Common myeloid progenitor, CD34-positive (primary cell): ENCODE data around the gene ERBB4.

ENCODE experiments used
- CTCF ChIA-PET: fragments of 350-600 bp; sonication (Branson Sonifier 250); formaldehyde crosslinking; loops from one replicate; lab custom pipeline; 2021; ENCODE audit warnings: antibody characterized with exemption; lab: Charles Lee
- POLR2A ChIA-PET: fragments of 350-600 bp; sonication (Branson Sonifier 250); formaldehyde crosslinking; loops from one replicate; lab custom pipeline; 2021; ENCODE audit warnings: antibody characterized with exemption; lab: Charles Lee
- DNase-seq, 3 donors: peaks; one replicate each; pipeline versions ENCODE4 v3.0.0 to v3.0.0-alpha.2; 2013
- H3K27ac ChIP-seq, 2 experiments: 1 replicate in 1 of 2; 2 replicates in 1 of 2; pipeline ENCODE4 v1.7.0; 2013; ENCODE audit warnings: inconsistent platforms in 2 of 2, low read length in 2 of 2, mild to moderate bottlenecking in 2 of 2, low read depth in 1 of 2, moderate library complexity in 1 of 2; ENCODE audit not compliant: severe bottlenecking in 2 of 2, insufficient read depth in 1 of 2, poor library complexity in 1 of 2
- H3K27me3 ChIP-seq, 5 experiments: replicated peaks in 2 of 5; 1 replicate in 3 of 5; 2 replicates in 2 of 5; pipeline versions ENCODE4 v1.6.1 to v1.7.0; 2013; ENCODE audit warnings: low read length in 4 of 5, mild to moderate bottlenecking in 2 of 5, moderate library complexity in 2 of 5, inconsistent platforms in 1 of 5; ENCODE audit not compliant: insufficient read depth in 5 of 5, control insufficient read depth in 4 of 5
- H3K36me3 ChIP-seq, 4 experiments: 1 replicate in 2 of 4; 2 replicates in 2 of 4; pipeline versions ENCODE4 v1.6.1 to v1.7.0; 2013; ENCODE audit warnings: low read length in 3 of 4, control low read depth in 1 of 4, mild to moderate bottlenecking in 1 of 4; ENCODE audit not compliant: control insufficient read depth in 4 of 4, insufficient read depth in 4 of 4
- H3K4me1 ChIP-seq, 4 experiments: 1 replicate in 3 of 4; 2 replicates in 1 of 4; pipeline versions ENCODE4 v1.6.1 to v1.7.1; 2013; ENCODE audit warnings: low read length in 3 of 4, mild to moderate bottlenecking in 3 of 4, control low read depth in 1 of 4, inconsistent platforms in 1 of 4, moderate library complexity in 1 of 4; ENCODE audit not compliant: control insufficient read depth in 4 of 4, insufficient read depth in 4 of 4; ENCODE audit errors: control extremely low read depth in 1 of 4
- H3K4me3 ChIP-seq, 7 experiments: 1 replicate in 4 of 7; 2 replicates in 3 of 7; pipeline versions ENCODE4 v1.5.1 to v1.7.0; 2013; ENCODE audit warnings: mild to moderate bottlenecking in 7 of 7, low read length in 6 of 7, moderate library complexity in 6 of 7, inconsistent platforms in 2 of 7, low read depth in 2 of 7, control low read depth in 1 of 7; ENCODE audit not compliant: insufficient read depth in 4 of 7, control insufficient read depth in 1 of 7; ENCODE audit errors: extremely low read depth in 1 of 7
- H3K9me3 ChIP-seq, 5 experiments: 1 replicate in 4 of 5; 2 replicates in 1 of 5; pipeline versions ENCODE4 v1.6.1 to v1.7.1; 2013; ENCODE audit warnings: low read length in 4 of 5, mild to moderate bottlenecking in 2 of 5, inconsistent platforms in 1 of 5, low read depth in 1 of 5, moderate library complexity in 1 of 5; ENCODE audit not compliant: control insufficient read depth in 4 of 5, insufficient read depth in 2 of 5; ENCODE audit errors: control extremely low read depth in 1 of 5
- WGBS: methylation state at CpG from one replicate; pipeline ENCODE4 v1.1.5; 2013; ENCODE audit not compliant: insufficient coverage; 5-methylcytosine and 5-hydroxymethylcytosine counted together

ERBB4 gene

GRCh38 chr2:211458974-211459373, 1079.6 kb downstream of the ERBB4 start:
- no peak overlapping the region for H3K27ac ChIP-seq
- no peaks in the 10 kb centered on the region for H3K9me3 ChIP-seq
- H3K27me3 ChIP-seq, result no peaks in the 10 kb centered on the region
- H3K4me3 ChIP-seq, result no peak overlapping the region
- no peaks in the 10 kb centered on the region for H3K36me3 ChIP-seq
- POLR2A ChIA-PET, result no interaction called here
- CTCF ChIA-PET, result no interaction called here
- DNase-seq, result no peak
- no CpG with 5 or more reads among the region's 1 CpG for WGBS
- H3K4me1 ChIP-seq, result no peaks in the 10 kb centered on the region

- CTCF ChIA-PET, result no interaction called here
- DNase-seq, result no peak
Observed at GRCh38 chr2:211457325-211457724, 1081.3 kb downstream of the ERBB4 start.

GRCh38 chr2:211455216-211455841, 1083.3 kb downstream of the ERBB4 start:
- POLR2A ChIA-PET, result no interaction called here
- DNase-seq, result peak; percentile 5 to 35 (median 22)

More at GRCh38 chr2:211457325-211457724, 1081.3 kb downstream of the ERBB4 start:
- Histone ChIP-seq H3K27me3 (no peaks in the 10 kb centered on the region), H3K9me3 (no peaks in the 10 kb centered on the region), H3K4me3 (no peak overlapping the region), H3K27ac (no peak overlapping the region), H3K36me3 (no peaks in the 10 kb centered on the region), H3K4me1 (no peaks in the 10 kb centered on the region)
- 100% methylated on average over 1 of the region's 2 CpGs for WGBS
- POLR2A ChIA-PET, result no interaction called here

GRCh38 chr2:211454679-211455078, 1083.9 kb downstream of the ERBB4 start:
- no peaks in the 10 kb centered on the region for H3K27me3 ChIP-seq
- no peak overlapping the region for H3K4me3 ChIP-seq
- CTCF ChIA-PET, result interaction anchor here (1.1 to 1.9 kb wide), 3 partner anchors 9 to 33 kb away, joined by 3 to 5 read pairs (median 3); no protein-coding TSS in a partner anchor
- WGBS, result 90% methylated on average over 5 of the region's 6 CpGs
- no peak overlapping the region for H3K27ac ChIP-seq
- H3K4me1 ChIP-seq, result no peaks in the 10 kb centered on the region
- no peak for DNase-seq
- H3K9me3 ChIP-seq, result no peaks in the 10 kb centered on the region
- H3K36me3 ChIP-seq, result no peaks in the 10 kb centered on the region
- POLR2A ChIA-PET, result no interaction called here

More at GRCh38 chr2:211455216-211455841, 1083.3 kb downstream of the ERBB4 start:
- no peaks in the 10 kb centered on the region for H3K27me3 ChIP-seq
- no peak overlapping the region for H3K27ac ChIP-seq
- H3K36me3 ChIP-seq, result no peaks in the 10 kb centered on the region
- CTCF ChIA-PET, result interaction anchor here (0.8 to 1.9 kb wide), 6 partner anchors 8 to 32 kb away, joined by 3 to 5 read pairs (median 3); no protein-coding TSS in a partner anchor
- WGBS, result no CpG with 5 or more reads among the region's 1 CpG
- no peaks in the 10 kb centered on the region for H3K9me3 ChIP-seq
- H3K4me1 ChIP-seq, result no peaks in the 10 kb centered on the region
- no peak overlapping the region for H3K4me3 ChIP-seq

GRCh38 chr2:211453311-211453887, 1085.2 kb downstream of the ERBB4 start:
- CTCF ChIA-PET, result interaction anchor here (1.2 kb wide), 1 partner anchor 1114 kb away, joined by 3 read pairs; no protein-coding TSS in a partner anchor
- no peaks in the 10 kb centered on the region for H3K4me1 ChIP-seq
- WGBS, result no CpG with 5 or more reads among the region's 6 CpGs
- no peak for DNase-seq
- POLR2A ChIA-PET, result no interaction called here
- H3K9me3 ChIP-seq, result no peaks in the 10 kb centered on the region
- H3K4me3 ChIP-seq, result no peak overlapping the region
- no peak overlapping the region for H3K27ac ChIP-seq
- no peaks in the 10 kb centered on the region for H3K36me3 ChIP-seq
- H3K27me3 ChIP-seq, result no peaks in the 10 kb centered on the region

- H3K27ac ChIP-seq, result no peak overlapping the region
- ChIA-PET POLR2A (no interaction called here), CTCF (no interaction called here)
- H3K27me3 ChIP-seq, result no peaks in the 10 kb centered on the region
- no peak overlapping the region for H3K4me3 ChIP-seq
- H3K36me3 ChIP-seq, result no peaks in the 10 kb centered on the region
- no CpG with 5 or more reads among the region's 2 CpGs for WGBS
- no peak for DNase-seq
- H3K9me3 ChIP-seq, result no peaks in the 10 kb centered on the region
- no peaks in the 10 kb centered on the region for H3K4me1 ChIP-seq
Observed at GRCh38 chr2:211451642-211452041, 1087.0 kb downstream of the ERBB4 start.

- Histone ChIP-seq H3K4me1 (no peaks in the 10 kb centered on the region), H3K36me3 (no peaks in the 10 kb centered on the region), H3K4me3 (no peak overlapping the region), H3K27ac (no peak overlapping the region), H3K9me3 (no peaks in the 10 kb centered on the region), H3K27me3 (no peaks in the 10 kb centered on the region)
- no CpG with 5 or more reads among the region's 1 CpG for WGBS
- POLR2A ChIA-PET, result no interaction called here
- CTCF ChIA-PET, result no interaction called here
- DNase-seq, result no peak
Observed at GRCh38 chr2:211449819-211450218, 1088.8 kb downstream of the ERBB4 start.
